Stimulated activated CD8-positive, alpha-beta memory T cell treated with anti-CD3 and anti-CD28 coated beads, Interleukin-2, amount 100 ng/mL, for 1 hour (primary cell): ENCODE measurements around the gene MERTK.
"Not testable (repeated sequence)": the region's sequence is repeated elsewhere in the genome, so short reads cannot be mapped to it uniquely, and the experiment has no call there.

ENCODE experiments used
- DNase-seq, 2 donors: peaks; one replicate each; pipeline ENCODE4 v3.0.0-alpha.2; 2020; ENCODE audit warnings: low read depth in 2 of 2

Gene MERTK

GRCh38 chr2:111909997-111910396 lies 11.6 kb downstream of the MERTK start:
- DNase-seq = not testable (repeated sequence)

GRCh38 chr2:111910609-111911277 lies 12.3 kb downstream of the MERTK start:
- DNase-seq = no peak

DNA sequence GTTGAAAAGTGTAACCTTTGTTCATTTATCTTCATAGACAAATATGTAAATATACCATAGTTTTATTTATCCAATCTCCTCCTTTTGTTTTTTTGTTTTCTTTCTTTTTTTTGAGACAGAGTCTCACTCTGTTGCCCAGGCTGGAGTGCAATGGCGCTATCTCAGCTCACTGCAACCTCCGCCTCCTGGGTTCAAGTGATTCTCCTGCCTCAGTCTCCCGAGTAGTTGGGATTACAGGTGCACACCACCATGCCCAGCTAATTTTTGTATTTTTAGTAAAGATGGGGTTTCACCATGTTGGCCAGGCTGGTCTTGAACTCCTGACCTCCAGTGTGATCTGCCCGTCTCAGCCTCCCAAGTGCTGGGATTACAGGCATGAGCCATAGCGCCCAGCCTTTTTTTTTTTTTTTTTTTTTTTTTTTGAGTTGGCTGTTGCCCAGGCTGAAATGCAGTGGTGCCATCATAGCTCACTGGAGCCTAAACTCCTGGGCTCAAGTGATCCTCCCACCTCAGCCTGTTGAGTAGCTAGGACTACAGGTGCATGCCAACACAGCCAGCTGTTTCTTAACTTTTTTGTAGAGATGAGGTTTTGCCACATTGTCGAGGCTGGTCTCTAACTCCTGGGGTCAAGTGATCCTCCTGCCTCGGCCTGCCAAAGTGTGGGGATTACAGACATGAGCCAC lies 13.0 kb downstream of the MERTK start:
- not testable (repeated sequence) for DNase-seq

DNA sequence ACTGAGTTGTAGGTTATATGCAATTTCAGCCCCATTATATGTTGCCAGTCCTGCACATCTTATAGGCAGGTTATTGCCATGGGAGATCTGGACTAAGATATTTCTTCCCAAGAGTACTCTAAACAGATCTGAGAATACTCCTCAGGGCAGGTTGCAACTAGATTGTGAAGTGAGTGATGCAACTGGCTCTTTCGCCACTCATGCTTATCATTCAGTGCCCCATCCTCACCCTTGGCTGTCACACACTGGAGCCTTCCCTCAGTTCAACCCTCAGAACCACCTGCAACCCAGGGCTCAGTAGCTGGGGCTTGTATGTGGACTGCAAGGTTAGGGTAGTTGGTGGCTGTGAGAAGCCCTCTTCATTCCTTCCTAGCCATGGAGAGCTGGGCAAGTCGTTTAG lies 14.1 kb downstream of the MERTK start:
- no peak for DNase-seq

DNA sequence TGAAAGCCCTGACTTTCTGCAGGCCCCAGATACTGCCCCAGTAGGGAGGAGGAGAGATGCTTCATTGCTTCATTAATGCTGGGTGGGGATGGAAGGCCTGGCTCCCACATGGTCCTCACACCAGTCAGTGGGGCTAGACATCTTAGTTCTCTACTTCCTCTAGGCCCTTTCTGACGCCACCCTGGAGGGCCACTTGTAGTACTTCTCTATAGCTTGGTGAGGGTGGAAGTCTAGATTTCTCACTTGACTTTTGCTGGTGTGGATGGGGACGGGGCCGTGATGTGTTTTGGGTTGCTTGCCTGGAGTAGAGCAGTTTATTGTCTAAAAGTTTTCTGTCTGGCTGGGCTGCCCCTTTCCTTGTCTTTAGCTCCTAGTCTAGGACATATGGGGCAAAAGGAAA lies 18.7 kb downstream of the MERTK start:
- no peak for DNase-seq

- no peak for DNase-seq
Measured at GRCh38 chr2:111918383-111918806, 20.0 kb downstream of the MERTK start.

DNA sequence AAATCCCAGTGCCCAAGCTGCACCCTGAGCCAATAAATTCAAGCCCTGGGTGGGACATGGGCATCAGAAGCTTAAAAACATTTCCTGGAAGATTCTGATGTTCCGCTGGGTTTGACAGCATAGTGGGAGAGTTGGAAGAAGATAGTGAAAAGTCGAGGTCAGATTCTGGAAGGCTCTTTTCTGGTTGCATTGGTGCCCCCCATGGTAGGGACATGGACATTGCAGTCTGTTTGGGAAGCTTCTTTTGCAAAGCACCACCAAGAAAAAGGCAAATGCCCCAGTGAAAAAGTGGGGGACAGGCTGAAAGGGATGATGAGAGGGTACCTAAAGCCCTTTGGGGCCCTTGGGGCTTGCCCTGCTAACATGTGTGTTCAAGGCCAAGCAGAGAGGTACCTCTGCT lies 21.0 kb downstream of the MERTK start:
- DNase-seq = no peak

- no peak for DNase-seq
Measured at GRCh38 chr2:111919794-111920608, 21.6 kb downstream of the MERTK start.

GRCh38 chr2:111923276-111923804 lies 24.9 kb downstream of the MERTK start:
- DNase-seq = no peak

- DNase-seq = no peak
Measured at GRCh38 chr2:111924617-111925107, 26.3 kb downstream of the MERTK start.

DNA sequence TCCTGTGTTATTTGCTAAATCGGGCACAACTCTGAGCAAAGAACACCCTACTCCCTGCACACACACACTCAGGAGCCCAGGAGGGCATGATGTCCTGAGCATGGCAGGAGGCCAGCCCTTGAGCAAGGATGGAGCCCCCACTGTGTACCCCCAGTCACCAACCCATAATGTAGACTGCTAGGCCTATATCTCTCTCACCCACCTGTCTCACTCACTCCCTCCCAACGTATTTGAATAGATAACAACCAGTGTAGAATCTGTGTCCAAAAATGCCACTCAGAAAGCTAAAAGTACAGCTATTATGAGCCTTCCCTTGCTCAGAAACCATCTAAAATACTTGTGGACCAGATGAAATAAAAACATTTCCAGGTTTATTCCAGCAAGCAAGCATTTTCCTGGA lies 29.3 kb downstream of the MERTK start:
- no peak for DNase-seq

GRCh38 chr2:111930409-111930808 lies 32.0 kb downstream of the MERTK start:
- DNase-seq = no peak

DNA sequence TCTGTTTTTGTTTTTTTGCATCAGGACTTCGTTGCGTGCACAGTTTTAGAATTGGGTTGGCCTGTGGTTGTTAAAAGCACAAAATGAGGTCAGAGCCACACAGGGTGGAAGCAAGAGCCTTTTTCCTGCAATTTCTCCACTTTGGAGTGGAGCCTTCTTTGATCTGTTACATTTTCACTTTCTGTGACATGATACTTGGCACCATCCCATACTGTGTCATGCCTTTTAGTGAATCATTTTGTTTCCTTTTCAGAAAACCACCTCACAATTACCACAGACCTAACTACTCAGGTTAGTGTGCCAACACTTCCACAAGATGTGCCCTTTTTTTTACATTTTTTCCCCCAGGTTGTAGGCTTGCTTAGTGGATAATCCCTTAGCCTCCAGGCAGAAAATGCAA lies 32.5 kb downstream of the MERTK start:
- DNase-seq = no peak

GRCh38 chr2:111932841-111933291 lies 34.5 kb downstream of the MERTK start:
- no peak for DNase-seq

DNA sequence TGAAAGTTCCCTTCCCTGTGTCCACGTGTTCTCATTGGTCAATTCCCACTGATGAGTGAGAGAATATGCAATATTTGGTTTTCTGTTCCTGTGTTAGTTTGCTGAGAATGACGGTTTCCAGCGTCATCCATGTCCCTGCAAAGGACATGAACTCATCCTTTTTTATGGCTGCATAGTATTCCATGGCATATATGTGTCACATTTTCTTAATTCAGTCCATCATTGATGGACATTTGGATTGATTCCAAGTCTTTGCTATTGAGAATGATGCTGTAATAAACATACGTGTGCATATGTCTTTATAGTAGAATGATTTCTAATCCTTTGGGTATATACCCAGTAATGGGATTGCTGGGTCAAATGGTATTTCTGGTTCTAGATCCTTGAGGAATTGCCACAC lies 35.5 kb downstream of the MERTK start:
- not testable (repeated sequence) for DNase-seq

DNA sequence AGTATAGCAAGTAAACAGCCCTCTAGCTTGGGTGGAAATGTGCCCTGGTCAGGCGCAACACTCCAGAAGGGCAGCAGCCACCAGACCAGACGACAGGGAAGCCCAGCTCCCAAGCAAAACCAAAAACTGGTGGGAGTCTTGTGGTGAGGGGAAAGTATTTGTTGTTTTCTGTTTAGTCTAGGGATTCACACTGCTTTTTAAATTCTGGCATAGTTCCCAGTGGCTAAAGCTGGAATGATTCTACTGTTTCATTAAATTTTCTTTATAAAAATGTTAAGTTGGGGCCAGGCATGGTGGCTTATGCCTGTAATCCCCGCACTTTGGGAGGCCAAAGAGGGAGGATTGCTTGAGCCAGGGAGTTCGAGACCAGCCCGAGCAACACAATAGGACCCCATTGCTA lies 38.5 kb downstream of the MERTK start:
- no peak for DNase-seq

DNA sequence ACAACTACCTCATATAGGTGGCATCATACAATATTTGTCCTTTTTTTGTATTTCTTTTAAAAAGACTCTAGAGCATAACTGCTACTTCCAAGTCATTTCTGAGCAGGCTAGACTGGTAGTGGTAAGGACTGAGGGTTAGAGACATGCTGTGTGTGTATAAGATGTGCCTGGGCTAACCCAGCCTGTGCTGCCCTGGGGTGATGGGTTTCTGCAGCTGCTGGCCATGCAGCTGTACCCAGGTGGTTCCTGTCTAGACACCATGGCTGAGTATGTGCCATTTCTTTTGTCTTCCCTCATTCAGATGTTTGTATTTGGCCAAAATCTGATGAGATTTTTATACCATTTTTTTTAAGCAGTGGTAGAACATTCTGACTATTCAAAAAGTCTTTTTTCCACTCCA lies 40.0 kb downstream of the MERTK start:
- no peak for DNase-seq

GRCh38 chr2:111940333-111941196 lies 42.2 kb downstream of the MERTK start:
- no peak for DNase-seq

DNA sequence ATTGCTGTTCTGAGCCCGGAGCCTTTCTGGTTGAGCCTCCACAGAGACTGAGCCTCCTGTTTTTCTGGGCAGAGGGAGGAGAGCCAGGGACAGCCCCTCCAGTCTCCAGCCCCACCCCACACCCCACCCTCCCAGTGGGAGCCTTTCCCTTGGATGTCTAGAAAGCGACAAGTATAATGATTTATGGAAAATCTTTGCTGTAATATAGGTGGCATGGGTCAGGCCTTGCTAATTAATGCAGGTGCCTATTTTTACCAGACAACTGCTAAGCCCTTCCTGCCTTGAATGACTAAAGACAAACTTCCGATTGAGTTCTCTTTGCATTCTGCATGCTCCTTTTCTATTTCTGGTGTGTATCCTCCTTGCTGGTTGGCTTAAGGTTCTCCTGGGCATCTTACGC lies 43.1 kb downstream of the MERTK start:
- DNase-seq = no peak

- DNase-seq = no peak
Measured at GRCh38 chr2:111944531-111945210, 46.3 kb downstream of the MERTK start.
